Breast epithelium (tissue), 4 donors: Measurements from ENCODE around the gene SCRT2. TPM values are rescaled to one million over a fixed set of nuclear protein-coding genes. Genes with fewer than 3 reads are reported as not detected.

Experiments used
- DNase-seq, 2 donors: peaks; one replicate each; pipeline ENCODE4 v3.0.0-alpha.2; 2019; ENCODE audit warnings: low spot score in 2 of 2
- H3K27ac ChIP-seq, 2 donors: fragments of 200-600 bp; sonication (generic) in 1 of 2; one replicate each; pipeline ENCODE4 v1.5.1; 2016 to 2019; ENCODE audit warnings: mild to moderate bottlenecking in 1 of 2
- H3K27me3 ChIP-seq, 2 donors: fragments of 200-600 bp; sonication (generic) in 1 of 2; one replicate each; pipeline versions ENCODE4 v1.5.1 to v1.6.0; 2017 to 2019; ENCODE audit warnings: control low read depth in 1 of 2, mild to moderate bottlenecking in 1 of 2
- H3K36me3 ChIP-seq: fragments of 200-600 bp; one replicate; pipeline ENCODE4 v1.5.1; 2019
- H3K4me1 ChIP-seq, 2 donors: fragments of 200-600 bp; sonication (generic); one replicate each; pipeline ENCODE4 v1.5.1; 2016 to 2019; ENCODE audit warnings: control low read depth in 1 of 2
- H3K4me3 ChIP-seq, 3 donors: fragments of 200-600 bp; sonication (generic); 1 replicate in 2 of 3; 2 replicates in 1 of 3; pipeline ENCODE4 v1.5.1; 2016 to 2019; ENCODE audit warnings: mild to moderate bottlenecking in 3 of 3, moderate library complexity in 2 of 3
- H3K9me3 ChIP-seq, 2 donors: fragments of 200-600 bp; sonication (generic) in 1 of 2; one replicate each; pipeline ENCODE4 v1.5.1; 2016 to 2019; ENCODE audit warnings: control low read depth in 1 of 2
- POLR2A ChIP-seq: fragments of 450-650 bp; IDR thresholded peaks from one replicate; pipeline ENCODE4 v1.6.1; 2016; ENCODE audit warnings: antibody characterized with exemption, mild to moderate bottlenecking, moderate library complexity
- POLR2AphosphoS5 ChIP-seq, 3 donors: sonication (generic); formaldehyde crosslinking; IDR thresholded peaks; one replicate each; pipeline ENCODE4 v1.6.1; 2017; ENCODE audit warnings: antibody characterized with exemption in 3 of 3
- intact Hi-C: fragments of 100-400 bp; cut with DNase I; formaldehyde crosslinking; loops from one replicate; pipeline ENCODE4 v1.15.1; 2023; ENCODE audit warnings: low total_unique reads
- total RNA-seq, 3 donors: library from RNA; depleted of rRNA; stranded (reverse); fragments of >200 nt; gene quantifications; one replicate each; pipeline ENCODE4 v1.1.0, GENCODE V29; 2016
- TF ChIP-seq, protein P1 (sequence below), 3 donors: fragments of 450-650 bp; IDR thresholded peaks; one replicate each; pipeline ENCODE4 v1.5.1; 2016 to 2017; ENCODE audit warnings: antibody characterized with exemption in 3 of 3, mild to moderate bottlenecking in 3 of 3, moderate library complexity in 3 of 3

SCRT2 gene
- total RNA-seq, 3 donors from 2014 or later = not detected

- H3K9me3 ChIP-seq = no peaks in the 10 kb centered on the region
- no peaks in the 10 kb centered on the region for H3K4me1 ChIP-seq
- no peak overlapping the region for H3K4me3 ChIP-seq
- no peak for TF ChIP-seq POLR2A
- TF ChIP-seq POLR2AphosphoS5 (IDR thresholded peaks at IDR 0.05) = no peak
- TF ChIP-seq, protein P1, sequence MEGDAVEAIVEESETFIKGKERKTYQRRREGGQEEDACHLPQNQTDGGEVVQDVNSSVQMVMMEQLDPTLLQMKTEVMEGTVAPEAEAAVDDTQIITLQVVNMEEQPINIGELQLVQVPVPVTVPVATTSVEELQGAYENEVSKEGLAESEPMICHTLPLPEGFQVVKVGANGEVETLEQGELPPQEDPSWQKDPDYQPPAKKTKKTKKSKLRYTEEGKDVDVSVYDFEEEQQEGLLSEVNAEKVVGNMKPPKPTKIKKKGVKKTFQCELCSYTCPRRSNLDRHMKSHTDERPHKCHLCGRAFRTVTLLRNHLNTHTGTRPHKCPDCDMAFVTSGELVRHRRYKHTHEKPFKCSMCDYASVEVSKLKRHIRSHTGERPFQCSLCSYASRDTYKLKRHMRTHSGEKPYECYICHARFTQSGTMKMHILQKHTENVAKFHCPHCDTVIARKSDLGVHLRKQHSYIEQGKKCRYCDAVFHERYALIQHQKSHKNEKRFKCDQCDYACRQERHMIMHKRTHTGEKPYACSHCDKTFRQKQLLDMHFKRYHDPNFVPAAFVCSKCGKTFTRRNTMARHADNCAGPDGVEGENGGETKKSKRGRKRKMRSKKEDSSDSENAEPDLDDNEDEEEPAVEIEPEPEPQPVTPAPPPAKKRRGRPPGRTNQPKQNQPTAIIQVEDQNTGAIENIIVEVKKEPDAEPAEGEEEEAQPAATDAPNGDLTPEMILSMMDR (IDR thresholded peaks at IDR 0.05) = no peak
- H3K36me3 ChIP-seq = no peaks in the 10 kb centered on the region
- H3K27me3 ChIP-seq = peaks cover 0 to 28% of the 10 kb centered on the region in 2 donors
- no peak overlapping the region for H3K27ac ChIP-seq
- no peak for DNase-seq
- intact Hi-C loops = no loop called here
Measured at GRCh38 chr20:719816-720215, 44.2 kb upstream of the SCRT2 start.

DNA sequence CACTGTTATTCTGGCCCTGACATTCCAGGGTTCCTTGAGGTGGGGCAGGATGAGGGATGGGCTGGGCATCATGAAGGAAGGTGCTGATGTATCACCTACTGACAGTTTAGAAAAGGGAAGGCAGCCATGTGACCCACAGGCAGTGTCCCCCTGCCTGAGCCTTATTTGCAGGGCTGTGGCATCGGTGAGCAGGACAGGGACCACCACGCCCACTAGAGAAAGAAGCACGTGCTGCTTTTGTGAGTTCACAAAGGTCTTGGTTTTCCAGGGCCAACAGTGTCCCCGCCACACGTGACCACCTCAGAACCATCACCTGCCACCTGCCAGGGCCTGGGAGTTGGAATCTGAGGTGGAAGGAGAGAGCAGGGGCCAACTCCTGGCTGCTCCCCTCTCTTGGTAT, 43.5 kb upstream of the SCRT2 start:
- Histone ChIP-seq H3K4me1 (no peaks in the 10 kb centered on the region), H3K9me3 (peaks cover 0 to 5% of the 10 kb centered on the region in 2 donors), H3K4me3 (no peak overlapping the region), H3K36me3 (no peaks in the 10 kb centered on the region), H3K27me3 (peaks cover 0 to 28% of the 10 kb centered on the region in 2 donors), H3K27ac (no peak overlapping the region)
- TF ChIP-seq, protein P1 (IDR thresholded peaks at IDR 0.05) = no peak
- no peak for TF ChIP-seq POLR2A
- no peak for TF ChIP-seq POLR2AphosphoS5 (IDR thresholded peaks at IDR 0.05)
- DNase-seq = no peak
- intact Hi-C loops = no loop called here

DNA sequence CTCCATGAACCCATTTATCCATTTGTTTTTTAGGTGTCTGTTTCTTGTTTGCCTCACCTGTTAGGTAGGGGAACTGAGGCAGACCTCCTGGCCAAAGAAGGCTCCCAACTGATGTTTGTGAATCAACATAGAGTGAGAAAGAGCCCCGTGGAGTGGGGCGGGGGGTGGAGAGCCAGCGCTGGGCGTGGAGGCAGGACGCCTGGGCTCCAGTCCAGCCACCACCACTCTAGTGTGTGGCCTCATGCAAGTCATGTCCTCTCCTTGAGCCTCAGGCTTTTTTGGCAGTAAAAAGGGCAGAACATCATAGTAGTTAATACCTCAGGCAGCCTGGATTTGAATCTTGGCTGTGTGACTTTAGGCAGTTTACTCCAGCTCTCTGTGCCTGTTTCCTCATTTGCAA, 42.2 kb upstream of the SCRT2 start:
- intact Hi-C loops = no loop called here
- no peak for DNase-seq
- Histone ChIP-seq H3K36me3 (no peaks in the 10 kb centered on the region), H3K27me3 (peaks cover 0 to 23% of the 10 kb centered on the region in 2 donors), H3K4me1 (no peaks in the 10 kb centered on the region), H3K4me3 (no peak overlapping the region), H3K27ac (no peak overlapping the region), H3K9me3 (peaks cover 0 to 16% of the 10 kb centered on the region in 2 donors)
- TF ChIP-seq POLR2AphosphoS5 (IDR thresholded peaks at IDR 0.05) (no peak), POLR2A (no peak)
- TF ChIP-seq, protein P1 (IDR thresholded peaks at IDR 0.05) = no peak

DNA sequence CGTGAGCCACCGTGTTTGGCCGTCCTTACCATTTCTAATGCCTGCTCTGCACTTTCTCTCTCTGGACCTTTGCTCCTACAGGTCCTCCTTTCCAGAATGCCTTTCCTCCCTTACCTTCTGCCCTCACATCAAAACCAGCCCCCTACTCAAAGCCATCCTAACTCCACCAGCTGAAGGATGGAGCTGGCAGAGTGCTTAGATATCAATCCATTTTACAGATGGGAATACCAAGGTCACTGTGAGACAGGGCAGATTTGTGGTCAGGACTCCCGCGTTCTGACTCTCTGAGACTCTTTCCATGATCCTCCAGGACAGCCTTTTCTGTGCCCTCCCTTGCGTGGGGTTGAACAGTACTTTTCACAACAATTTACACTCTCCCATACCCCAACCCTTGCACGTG, 41.7 kb upstream of the SCRT2 start:
- intact Hi-C loops = no loop called here
- peaks cover 0 to 18% of the 10 kb centered on the region in 2 donors for H3K27me3 ChIP-seq
- no peak for DNase-seq

DNA sequence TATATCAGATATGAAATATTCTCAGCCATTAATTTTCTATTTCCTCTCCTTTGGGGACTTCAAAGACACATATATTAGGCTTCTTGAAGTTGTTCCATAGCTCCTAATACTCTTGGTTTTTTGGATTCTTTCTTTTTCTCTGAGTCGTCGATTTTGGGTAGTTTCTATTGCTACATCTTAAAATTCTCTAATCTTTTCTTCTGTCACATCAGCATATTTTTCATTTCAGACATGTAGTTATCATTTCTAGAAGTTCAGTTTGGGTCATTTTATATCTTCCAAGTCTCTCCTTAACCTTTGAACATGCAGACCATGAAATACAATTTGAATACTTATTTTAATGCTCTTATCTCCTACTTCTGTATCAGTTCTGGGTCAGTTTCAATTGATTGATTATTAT, 38.9 kb upstream of the SCRT2 start:
- H3K27ac ChIP-seq = no peak overlapping the region
- DNase-seq = no peak
- no peaks in the 10 kb centered on the region for H3K36me3 ChIP-seq
- peaks cover 0 to 24% of the 10 kb centered on the region in 2 donors for H3K27me3 ChIP-seq
- H3K4me1 ChIP-seq = no peaks in the 10 kb centered on the region
- peaks cover 0 to 16% of the 10 kb centered on the region in 2 donors for H3K9me3 ChIP-seq
- H3K4me3 ChIP-seq = no peak overlapping the region
- TF ChIP-seq POLR2AphosphoS5 (IDR thresholded peaks at IDR 0.05) = no peak
- no peak for TF ChIP-seq POLR2A
- TF ChIP-seq, protein P1 (IDR thresholded peaks at IDR 0.05) = no peak
- intact Hi-C loops = no loop called here

More for the DNA sequence above, 41.7 kb upstream of the SCRT2 start:
- TF ChIP-seq POLR2AphosphoS5 (IDR thresholded peaks at IDR 0.05) (no peak), POLR2A (no peak)
- TF ChIP-seq, protein P1 (IDR thresholded peaks at IDR 0.05) = no peak
- Histone ChIP-seq H3K9me3 (peaks cover 0 to 16% of the 10 kb centered on the region in 2 donors), H3K4me1 (no peaks in the 10 kb centered on the region), H3K36me3 (no peaks in the 10 kb centered on the region), H3K27ac (no peak overlapping the region), H3K4me3 (no peak overlapping the region)
